GM04503 (cell line): ENCODE data around the gene FBXO31.

Source experiments
- DNase-seq: peaks from one replicate; pipeline ENCODE4 v3.0.0-alpha.2; 2012; ENCODE audit warnings: low read depth

Gene FBXO31

DNA sequence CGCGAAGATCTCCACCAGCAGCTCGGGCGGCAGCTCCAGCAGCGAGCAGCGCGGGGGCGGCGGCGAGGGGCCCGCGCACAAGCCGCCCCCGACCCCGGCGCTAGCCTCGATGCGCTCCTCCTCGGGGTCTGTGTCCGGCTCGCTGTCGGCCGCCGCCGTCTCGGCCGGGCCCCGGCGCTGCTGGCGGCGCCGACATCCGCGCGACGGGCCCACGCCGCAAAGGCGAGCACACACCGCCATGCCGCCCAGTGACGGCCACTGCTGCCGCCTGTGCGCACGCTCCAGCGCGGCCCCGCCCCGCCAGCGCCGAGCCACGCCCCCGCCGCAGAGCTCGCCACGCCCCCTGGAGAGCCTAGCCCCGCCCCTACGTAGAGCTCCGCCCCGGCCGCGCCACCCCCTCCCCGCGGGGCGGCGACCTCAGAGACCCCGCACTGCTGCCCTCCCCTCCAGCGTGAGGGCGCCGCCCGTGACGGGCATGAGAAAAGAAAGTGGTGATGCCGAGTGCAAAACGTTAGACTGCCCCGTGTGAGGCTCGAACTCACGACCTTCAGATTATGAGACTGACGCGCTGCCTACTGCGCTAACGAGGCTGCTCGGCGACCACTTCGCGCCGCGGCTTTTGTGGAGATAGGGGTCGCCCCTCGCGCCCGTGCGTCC, at the start of gene FBXO31:
Gene FBXO31, minus strand, starts transcription at position 272 of the 657 bp plus-strand sequence. Its CDS starts 32 bp downstream, at position 240.
- peak; percentile 54 for DNase-seq

GRCh38 chr16:87432330-87432915, 48.8 kb upstream of the FBXO31 start:
- DNase-seq = no peak

DNA sequence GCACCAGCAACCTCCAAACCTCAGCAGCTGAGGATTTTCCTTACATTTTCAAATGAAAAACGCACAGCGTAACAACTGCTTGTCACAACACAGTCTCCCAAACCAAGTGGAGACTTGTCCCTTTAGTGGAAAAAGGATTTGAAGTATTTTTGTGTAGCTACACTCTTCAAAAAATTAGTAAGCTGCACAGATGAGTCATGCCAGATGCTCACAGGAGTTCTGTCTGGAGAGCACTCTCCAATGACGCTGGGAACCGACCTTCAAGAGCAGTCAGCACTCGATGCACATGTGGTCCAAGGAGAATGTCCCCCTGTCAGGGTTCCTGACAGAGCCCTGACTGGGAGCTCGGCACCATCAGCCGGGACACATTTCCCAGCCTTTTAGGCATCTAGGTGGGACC, 48.4 kb upstream of the FBXO31 start:
- peak; percentile 39 for DNase-seq

GRCh38 chr16:87426423-87427215, 43.0 kb upstream of the FBXO31 start:
- DNase-seq = no peak

GRCh38 chr16:87425941-87426340, 42.4 kb upstream of the FBXO31 start:
- no peak for DNase-seq

GRCh38 chr16:87424266-87424665, 40.7 kb upstream of the FBXO31 start:
- DNase-seq = no peak

DNA sequence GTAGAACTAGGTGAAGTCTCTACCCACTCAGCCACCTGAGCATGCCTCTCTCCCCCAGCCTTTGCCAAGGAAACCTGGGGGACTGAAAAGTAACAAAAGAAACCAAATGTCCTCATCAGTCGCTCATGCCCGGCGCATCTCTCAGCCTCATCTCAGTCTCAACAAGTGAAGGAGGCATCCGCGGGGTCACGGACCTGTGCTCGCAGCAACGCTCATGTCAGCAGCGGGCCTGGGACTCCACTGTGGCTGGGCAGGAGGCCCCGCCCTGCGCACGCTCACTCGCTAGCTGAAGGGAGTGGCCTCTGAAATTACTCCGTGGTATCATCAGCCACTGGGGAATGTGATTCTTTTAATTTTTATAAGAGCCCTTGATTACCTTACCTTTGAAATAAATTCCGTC, 39.9 kb upstream of the FBXO31 start:
- DNase-seq = no peak

DNA sequence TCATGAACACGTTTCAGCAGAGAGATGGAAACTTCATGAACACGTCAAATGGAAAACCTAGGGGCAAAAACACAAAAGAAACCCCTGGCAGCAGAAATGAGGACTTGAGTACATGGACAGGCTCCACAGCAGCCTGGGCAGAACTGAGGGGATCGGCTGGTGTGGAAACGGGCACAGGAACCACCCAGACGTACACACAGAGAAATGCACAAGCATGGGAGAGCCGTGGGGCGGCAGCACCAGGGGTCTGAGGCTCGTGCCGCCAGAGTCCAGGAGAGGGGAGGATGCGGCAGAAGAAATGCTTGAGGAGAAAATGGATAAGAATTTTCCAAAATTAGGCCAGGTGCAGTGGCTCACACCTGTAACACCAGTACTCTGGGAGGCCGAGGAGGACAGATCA, 38.5 kb upstream of the FBXO31 start:
- no peak for DNase-seq

DNA sequence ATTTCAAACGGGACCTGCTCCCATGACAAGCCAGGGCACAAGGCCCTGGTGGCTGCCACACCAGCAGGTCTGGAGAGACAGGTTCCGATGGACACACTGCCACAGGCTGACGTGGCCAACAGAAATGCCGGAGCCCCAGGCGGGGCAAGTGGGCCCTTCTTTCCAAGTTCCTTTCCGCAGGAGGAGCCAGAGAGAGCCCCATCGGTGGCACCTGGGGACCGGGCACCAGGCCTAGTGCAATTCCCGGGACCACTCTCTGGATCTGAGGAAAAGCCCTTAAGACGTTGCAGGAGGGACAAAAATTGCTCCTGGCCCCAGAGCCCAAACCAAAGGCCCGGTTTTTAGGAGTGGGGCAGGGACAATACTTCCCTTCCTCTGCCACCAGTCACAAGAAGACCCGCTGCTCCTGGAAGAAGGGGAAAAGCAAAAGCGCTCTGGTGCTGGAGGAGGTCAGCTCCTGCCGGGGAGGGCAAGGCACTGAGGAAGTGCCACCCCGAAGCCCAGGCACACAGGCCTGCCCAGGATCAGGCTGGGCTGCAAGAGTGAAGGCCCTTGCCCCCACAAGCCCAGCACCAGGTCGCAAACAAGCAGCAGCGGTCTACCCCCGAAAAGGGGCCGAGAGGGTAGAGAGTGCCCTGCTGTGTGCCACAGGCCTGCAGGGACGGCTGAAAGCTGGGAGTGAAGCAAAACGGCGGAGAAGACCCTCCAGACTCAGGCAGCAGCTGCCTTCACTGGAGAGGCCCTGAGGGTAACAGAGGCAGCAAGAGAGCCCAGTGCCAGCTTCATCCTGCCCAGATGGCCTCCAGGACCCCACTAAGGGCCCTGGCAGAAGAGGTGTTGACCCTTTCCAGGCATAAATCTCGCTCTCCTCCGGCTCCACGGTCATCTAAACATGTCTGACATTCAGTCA, 37.7 kb upstream of the FBXO31 start:
- DNase-seq = no peak

DNA sequence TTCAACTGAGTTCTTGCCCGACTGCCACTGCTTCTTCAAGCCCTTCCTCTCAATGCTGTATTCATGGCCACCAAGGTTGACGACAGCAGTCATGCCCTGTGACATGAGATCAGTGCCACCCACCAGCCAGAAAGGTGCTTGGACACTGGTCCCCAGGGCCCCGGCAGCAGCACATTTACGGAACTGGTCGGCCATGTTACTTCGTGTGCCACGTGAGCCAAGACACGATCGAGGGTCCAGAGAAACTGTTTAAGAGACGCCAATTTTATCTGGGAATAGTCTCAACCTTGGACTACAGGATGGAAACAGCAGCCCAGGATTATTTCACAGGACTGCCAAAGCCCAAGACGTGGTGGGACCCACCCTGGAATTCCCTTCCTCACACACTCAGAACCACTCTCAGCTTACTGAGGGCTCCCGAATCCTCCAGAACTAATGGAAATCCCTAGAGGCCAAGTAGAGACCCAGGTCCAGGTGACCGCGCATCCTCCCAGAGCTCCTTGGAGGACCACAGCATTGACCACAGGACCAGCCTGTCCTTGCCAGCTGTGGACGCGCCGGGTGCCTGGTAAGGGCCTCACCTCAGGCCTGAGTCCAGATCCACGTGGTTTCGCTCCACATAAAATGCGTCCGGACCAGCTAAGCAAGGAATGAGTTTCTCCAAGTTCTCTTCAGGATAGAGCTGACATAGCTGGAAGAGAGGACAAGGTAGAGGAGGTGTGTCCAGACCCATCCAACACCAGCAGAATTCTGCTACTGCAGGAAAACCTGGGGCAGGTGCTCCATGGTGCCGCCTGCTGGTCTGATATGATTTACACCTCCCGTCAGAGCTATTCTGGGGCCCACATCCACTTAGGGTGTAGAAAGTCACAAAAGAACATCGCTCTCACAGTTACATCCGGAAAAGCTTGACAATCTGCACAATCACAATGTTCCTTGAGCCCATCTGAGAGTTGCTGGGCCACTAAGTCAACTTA, 36.7 kb upstream of the FBXO31 start:
- no peak for DNase-seq

DNA sequence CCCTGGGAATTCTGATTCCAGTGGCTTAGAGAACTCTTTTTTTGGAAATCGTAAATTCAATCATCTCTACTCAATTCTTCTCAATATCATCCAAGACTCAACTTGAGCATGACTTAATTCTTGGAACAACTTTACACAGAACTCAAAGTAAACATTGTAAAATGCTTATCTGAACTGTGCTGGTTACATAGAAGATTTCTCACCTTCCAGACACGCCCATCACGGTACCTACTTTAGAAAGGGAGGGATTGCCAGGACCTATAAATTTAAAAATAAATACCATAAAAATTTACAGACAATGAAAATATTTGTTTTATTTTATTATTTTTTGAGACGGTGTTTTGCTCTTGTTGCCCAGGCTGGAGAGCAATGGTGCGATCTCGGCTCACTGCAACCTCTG, 35.1 kb upstream of the FBXO31 start:
- no peak for DNase-seq

- no peak for DNase-seq
These were observed 34.6 kb upstream of the FBXO31 start for GRCh38 chr16:87418216-87418615.

DNA sequence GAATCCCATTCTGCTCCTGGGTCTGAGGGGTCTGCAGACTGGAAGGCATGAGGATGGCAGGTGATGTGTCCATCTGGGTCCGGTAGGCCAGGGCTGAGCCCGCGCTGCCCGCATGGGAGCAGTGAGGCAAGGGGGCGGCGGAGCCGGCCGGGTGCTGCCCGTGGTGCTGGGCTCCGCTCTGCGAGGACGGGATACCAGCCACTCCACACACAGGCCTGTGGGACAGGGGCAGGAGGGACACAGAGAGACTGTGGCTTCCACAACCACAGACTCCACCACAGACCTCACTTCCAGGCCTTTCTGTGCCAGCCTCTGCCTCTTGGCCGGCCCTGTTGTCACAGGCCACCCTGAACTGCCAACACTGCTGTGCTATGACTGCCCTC, 33.9 kb upstream of the FBXO31 start:
- no peak for DNase-seq

DNA sequence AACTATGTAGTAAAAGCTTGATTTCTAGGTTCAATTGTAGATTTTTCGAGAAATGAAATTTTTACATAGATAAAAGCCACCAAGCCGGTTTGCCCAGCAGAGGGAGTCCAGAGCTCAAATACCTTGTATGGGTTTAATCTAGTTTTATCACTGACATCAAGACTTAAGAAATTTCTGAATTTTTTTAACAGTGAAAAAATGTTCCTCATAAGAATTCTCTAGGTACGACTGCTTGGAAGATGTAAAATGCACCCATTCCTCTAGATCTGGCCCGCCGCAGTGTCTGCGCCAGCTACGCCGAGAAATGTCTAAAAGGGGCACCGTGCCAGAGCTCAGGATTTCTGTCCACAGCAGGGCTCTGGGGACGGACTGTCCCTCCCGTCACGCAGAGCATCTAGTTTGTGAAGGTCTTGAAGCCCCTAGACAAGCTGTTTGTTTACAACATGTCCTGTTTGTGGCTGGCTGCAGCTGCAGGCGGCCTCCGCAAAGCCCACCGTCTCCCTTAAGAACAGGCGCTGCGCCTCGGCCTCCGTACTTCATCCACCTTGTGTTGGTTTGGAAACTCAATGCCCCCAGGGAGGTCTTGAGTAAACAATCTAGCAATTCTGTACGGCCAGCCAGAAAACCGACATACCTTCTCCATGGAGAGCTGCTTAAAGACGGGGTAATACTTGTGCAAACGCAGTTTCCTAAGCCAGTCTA, 33.4 kb upstream of the FBXO31 start:
- DNase-seq = no peak

GRCh38 chr16:87415441-87415840, 31.9 kb upstream of the FBXO31 start:
- no peak for DNase-seq

DNA sequence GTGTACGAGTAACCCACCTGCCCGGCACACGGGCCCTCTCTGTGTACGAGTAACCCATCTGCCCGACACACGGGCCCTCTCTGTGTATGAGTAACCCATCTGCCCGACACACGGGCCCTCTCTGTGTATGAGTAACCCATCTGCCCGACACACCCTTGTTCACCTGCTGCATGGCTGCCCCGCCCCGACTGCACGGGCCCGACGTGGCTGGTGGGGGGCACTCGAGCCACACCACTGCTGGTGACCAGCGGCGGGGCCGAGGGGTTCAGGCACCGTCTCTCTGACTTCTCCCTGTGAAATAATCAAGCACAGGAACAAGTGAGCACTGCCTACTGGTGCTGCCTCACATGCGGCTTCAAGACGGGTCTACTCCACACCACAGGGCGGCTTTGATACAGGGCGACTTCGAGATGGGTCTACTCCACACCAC, 30.7 kb upstream of the FBXO31 start:
- DNase-seq = no peak

- no peak for DNase-seq
These were observed 29.4 kb upstream of the FBXO31 start for GRCh38 chr16:87412996-87413421.

- DNase-seq = no peak
These were observed 28.9 kb upstream of the FBXO31 start for GRCh38 chr16:87412371-87412995.

GRCh38 chr16:87411375-87412271, 28.0 kb upstream of the FBXO31 start:
- DNase-seq = no peak
